PC-3 (cell line): ENCODE data around the gene TMEM232. TPM values are rescaled to one million over a fixed set of nuclear protein-coding genes. Genes with fewer than 3 reads are reported as not detected.

ENCODE experiments used
- ATAC-seq: fragments of 200-7000 bp; cut with Tn5 transposase; 2 replicates; pipeline ENCODE4 v1.9.1; 2020; ENCODE audit warnings: mild to moderate bottlenecking, moderate library complexity
- BruUV-seq: library from RNA; stranded (reverse); fragments of 400-500 nt; replicated peaks from 2 replicates; lab custom pipeline; 2021; lab: Mats Ljungman, UMichigan
- CTCF ChIA-PET: fragments of 300-600 bp; sonication (Branson Sonifier 250); formaldehyde crosslinking; loops from one replicate; lab custom pipeline; 2022; ENCODE audit warnings: antibody characterized with exemption; lab: Charles Lee
- POLR2A ChIA-PET: fragments of 300-600 bp; sonication (Branson Sonifier 250); formaldehyde crosslinking; loops from one replicate; lab custom pipeline; 2022; ENCODE audit warnings: antibody characterized with exemption; ENCODE audit not compliant: unreplicated experiment; lab: Charles Lee
- DNase-seq: peaks from one replicate; pipeline ENCODE4 v3.0.0-alpha.2; 2015
- H2AFZ ChIP-seq: fragments of 300-600 bp; sonication (generic); 2 replicates; pipeline ENCODE4 v1.6.0; 2016; ENCODE audit warnings: antibody characterized with exemption, low read length
- H3F3A ChIP-seq: fragments of 300-600 bp; sonication (generic); one replicate; pipeline ENCODE4 v1.6.0; 2017; ENCODE audit warnings: antibody characterized with exemption, low read length, control low read depth, mild to moderate bottlenecking; ENCODE audit not compliant: unreplicated experiment
- H3K27ac ChIP-seq: fragments of 300-600 bp; sonication (generic); 2 replicates; pipeline ENCODE4 v1.5.1; 2016; ENCODE audit warnings: mild to moderate bottlenecking, low read length
- H3K27me3 ChIP-seq: fragments of 300-600 bp; sonication (generic); 2 replicates; pipeline ENCODE4 v1.6.1; 2016; ENCODE audit warnings: low read length, mixed read lengths
- H3K36me3 ChIP-seq: fragments of 300-600 bp; sonication (generic); 2 replicates; pipeline ENCODE4 v1.6.1; 2016; ENCODE audit warnings: low read depth, mixed run types, low read length, mixed read lengths
- H3K4me1 ChIP-seq: fragments of 300-600 bp; sonication (generic); 2 replicates; pipeline ENCODE4 v1.5.1; 2016; ENCODE audit warnings: low read length; ENCODE audit not compliant: insufficient read depth
- H3K4me2 ChIP-seq: fragments of 300-600 bp; sonication (generic); 2 replicates; pipeline ENCODE4 v1.6.0; 2016; ENCODE audit warnings: low read length
- H3K4me3 ChIP-seq: fragments of 300-600 bp; sonication (generic); 2 replicates; pipeline ENCODE4 v1.5.1; 2016; ENCODE audit warnings: mild to moderate bottlenecking, low read length, mixed read lengths
- H3K79me2 ChIP-seq: fragments of 300-600 bp; sonication (generic); 2 replicates; pipeline ENCODE4 v1.6.1; 2017; ENCODE audit warnings: low read length, mixed read lengths
- H3K9ac ChIP-seq: fragments of 300-600 bp; sonication (generic); 2 replicates; pipeline ENCODE4 v1.6.0; 2016; ENCODE audit warnings: mild to moderate bottlenecking, low read length
- H3K9me2 ChIP-seq: fragments of 300-600 bp; sonication (generic); replicated peaks from 2 replicates; pipeline ENCODE4 v1.6.1; 2016; ENCODE audit warnings: mixed run types, low read length, mixed read lengths
- H3K9me3 ChIP-seq: fragments of 300-600 bp; sonication (generic); 2 replicates; pipeline ENCODE4 v1.6.1; 2016; ENCODE audit warnings: low read length, mixed read lengths
- H4K20me1 ChIP-seq: fragments of 300-600 bp; sonication (generic); 2 replicates; pipeline ENCODE4 v1.6.1; 2016; ENCODE audit warnings: low read length, mixed read lengths
- CTCF ChIP-seq: fragments of 300-600 bp; sonication (generic); conservative IDR thresholded peaks from 2 replicates; pipeline ENCODE4 v1.5.1; 2017; ENCODE audit warnings: antibody characterized with exemption, low read depth, mild to moderate bottlenecking, low read length
- EZH2 ChIP-seq: fragments of 300-600 bp; sonication (generic); IDR thresholded peaks from one replicate; pipeline ENCODE4 v1.6.1; 2017; ENCODE audit warnings: antibody characterized with exemption, mild to moderate bottlenecking, low read length; ENCODE audit not compliant: unreplicated experiment
- EZH2phosphoT487 ChIP-seq: fragments of 300-600 bp; sonication (generic); IDR thresholded peaks from 2 replicates; pipeline ENCODE4 v1.6.1; 2018; ENCODE audit warnings: mild to moderate bottlenecking, antibody characterized with exemption, low read length, borderline replicate concordance
- intact Hi-C: fragments of 100-400 bp; cut with micrococcal nuclease; formaldehyde crosslinking; loops from 2 replicates; pipeline ENCODE4 v1.9.0; 2023
- total RNA-seq: library from RNA; depleted of rRNA; stranded (reverse); fragments of >200 nt; gene quantifications from 2 replicates; pipeline ENCODE4 v1.2.3, GENCODE V29; 2014

Gene TMEM232
- total RNA-seq, 1 experiment from 2014 or later: 1.4 TPM

DNA sequence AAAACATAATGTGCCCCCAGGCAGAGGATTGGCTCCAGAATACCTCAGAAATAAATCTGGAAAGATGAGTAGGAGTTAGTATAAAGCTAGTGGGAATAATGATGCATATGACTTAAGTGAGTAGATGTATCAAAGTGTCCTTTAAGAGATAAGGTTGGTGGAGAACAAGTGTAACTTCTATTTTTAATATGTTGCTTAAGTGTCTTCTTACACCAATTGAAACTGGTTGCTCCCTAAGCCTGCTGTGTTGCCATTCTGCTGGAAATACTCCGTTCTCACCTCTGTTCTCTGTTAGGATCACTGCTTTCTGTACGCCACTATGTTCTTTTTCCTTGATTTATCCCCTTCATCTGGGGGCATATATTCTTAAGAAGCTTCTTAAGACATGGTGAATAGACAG, 286.4 kb downstream of the TMEM232 start:
- BruUV-seq: no TSS peak
- H3K9me2 ChIP-seq: no peaks in the 10 kb centered on the region
- POLR2A ChIA-PET: no interaction called here
- no peaks in the 10 kb centered on the region for H4K20me1 ChIP-seq
- H3K36me3 ChIP-seq: no peaks in the 10 kb centered on the region
- CTCF ChIA-PET: no interaction called here
- no peaks in the 10 kb centered on the region for H3K79me2 ChIP-seq
- no peak overlapping the region for H3K27ac ChIP-seq
- DNase-seq (no peak), ATAC-seq (no peak)
- H3K27me3 ChIP-seq: 0 out of 2 replicates have a peak, but pooled peaks cover 6% of the 10 kb centered on the region
- H3K4me2 ChIP-seq: no peak overlapping the region
- H3K4me1 ChIP-seq: no peaks in the 10 kb centered on the region
- H3K4me3 ChIP-seq: no peak overlapping the region
- no peak overlapping the region for H2AFZ ChIP-seq
- intact Hi-C loops: loop anchor here (5.0 kb wide), 1 partner anchor 277 kb away; no protein-coding TSS in a partner anchor
- no peaks in the 10 kb centered on the region for H3F3A ChIP-seq
- no peak for TF ChIP-seq EZH2
- no peak for TF ChIP-seq EZH2phosphoT487
- TF ChIP-seq CTCF: no peak
- H3K9me3 ChIP-seq: no peaks in the 10 kb centered on the region
- no peak overlapping the region for H3K9ac ChIP-seq

DNA sequence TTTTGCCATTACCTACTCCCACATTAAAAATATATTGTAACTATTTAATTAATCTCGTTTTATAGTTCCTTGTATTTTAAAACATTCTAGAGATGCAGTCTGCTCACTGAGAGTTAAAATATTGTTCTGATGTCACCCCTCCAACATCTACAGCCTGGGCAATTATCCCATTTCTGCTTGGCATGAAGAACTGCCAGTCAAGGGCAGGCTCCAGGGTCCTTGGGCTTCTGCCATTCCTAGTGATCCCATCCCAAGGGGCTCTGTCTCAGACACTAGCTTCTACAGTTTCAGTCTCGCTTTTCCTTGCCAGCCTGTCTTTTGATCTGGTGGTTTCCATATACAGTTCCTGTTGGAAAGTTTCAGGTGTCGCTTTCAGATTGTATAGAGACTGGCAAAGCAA, 287.2 kb downstream of the TMEM232 start:
- Histone ChIP-seq H3K4me3 (no peak overlapping the region), H2AFZ (no peak overlapping the region), H3F3A (no peaks in the 10 kb centered on the region), H3K27ac (no peak overlapping the region), H4K20me1 (no peaks in the 10 kb centered on the region), H3K9me3 (no peaks in the 10 kb centered on the region), H3K27me3 (peaks cover 9% of the 10 kb centered on the region; the same call in 1 of the 2 replicates), H3K4me1 (no peaks in the 10 kb centered on the region), H3K79me2 (no peaks in the 10 kb centered on the region), H3K36me3 (no peaks in the 10 kb centered on the region), H3K4me2 (no peak overlapping the region), H3K9ac (no peak overlapping the region), H3K9me2 (no peaks in the 10 kb centered on the region)
- TF ChIP-seq EZH2phosphoT487 (no peak), CTCF (no peak), EZH2 (no peak)
- intact Hi-C loops: no loop called here
- DNase-seq (no peak), ATAC-seq (no peak)
- POLR2A ChIA-PET: no interaction called here
- CTCF ChIA-PET: no interaction called here
- no TSS peak for BruUV-seq

GRCh38 chr5:110435207-110435606, 291.3 kb downstream of the TMEM232 start:
- Histone ChIP-seq H3K27ac (no peak overlapping the region), H3K79me2 (no peaks in the 10 kb centered on the region), H3F3A (no peaks in the 10 kb centered on the region), H2AFZ (no peak overlapping the region), H3K9ac (no peak overlapping the region), H3K4me2 (no peak overlapping the region), H3K27me3 (peaks cover 41% of the 10 kb centered on the region; the same call in 1 of the 2 replicates), H3K9me3 (no peaks in the 10 kb centered on the region), H4K20me1 (no peaks in the 10 kb centered on the region), H3K4me1 (no peaks in the 10 kb centered on the region), H3K4me3 (no peak overlapping the region), H3K36me3 (no peaks in the 10 kb centered on the region), H3K9me2 (no peaks in the 10 kb centered on the region)
- intact Hi-C loops: no loop called here
- no peak for DNase-seq
- ATAC-seq: no peak
- ChIA-PET POLR2A (no interaction called here), CTCF (no interaction called here)
- TF ChIP-seq EZH2phosphoT487 (no peak), EZH2 (no peak), CTCF (no peak)
- BruUV-seq: no TSS peak
